Hematopoietic multipotent progenitor cell treated with erythropoietin and hydrocortisone succinate and interleukin-3 and kit ligand, for 8 days (in vitro differentiated cells): Measurements from ENCODE around the gene TUBB.
"Not testable (repeated sequence)": the region's sequence is repeated elsewhere in the genome, so short reads cannot be mapped to it uniquely, and the experiment has no call there.

Experiments
- DNase-seq: peaks from one replicate; pipeline ENCODE4 v3.0.0-alpha.2; 2015

The TUBB gene

GRCh38 chr6:30741789-30742315, 21.7 kb downstream of the TUBB start:
- DNase-seq, result no peak

GRCh38 chr6:30742316-30743098, 22.4 kb downstream of the TUBB start, which contains the start of gene FLOT1:
FLOT1 (minus strand) TSS chr6:30742687; CDS start chr6:30742189, 498 bp downstream.
- DNase-seq, result peak; percentile 95

- DNase-seq, result peak; percentile 51
These were observed 23.2 kb downstream of the TUBB start for GRCh38 chr6:30743099-30744053.

- DNase-seq, result peak; percentile 94
These were observed 24.1 kb downstream of the TUBB start, which contains the start of gene IER3 for GRCh38 chr6:30744054-30744805. IER3 (minus strand) TSS chr6:30744547; CDS start chr6:30744518, 29 bp downstream.

GRCh38 chr6:30747300-30747687, 27.1 kb downstream of the TUBB start:
- no peak for DNase-seq

- DNase-seq, result no peak
These were observed 28.0 kb downstream of the TUBB start for GRCh38 chr6:30747902-30748769.

- no peak for DNase-seq
These were observed 28.8 kb downstream of the TUBB start for GRCh38 chr6:30748851-30749540.

- no peak for DNase-seq
These were observed 29.6 kb downstream of the TUBB start for GRCh38 chr6:30749554-30750378.

GRCh38 chr6:30750379-30750668, 30.2 kb downstream of the TUBB start:
- DNase-seq, result no peak

- DNase-seq, result peak; percentile 95
These were observed 32.2 kb downstream of the TUBB start for GRCh38 chr6:30752157-30752927.

- no peak for DNase-seq
These were observed 34.5 kb downstream of the TUBB start for GRCh38 chr6:30754631-30755030.

- DNase-seq, result not testable (repeated sequence)
These were observed 36.4 kb downstream of the TUBB start for GRCh38 chr6:30756405-30757003.

GRCh38 chr6:30757261-30757904, 37.2 kb downstream of the TUBB start:
- DNase-seq, result no peak

GRCh38 chr6:30759575-30760239, 39.6 kb downstream of the TUBB start:
- no peak for DNase-seq

GRCh38 chr6:30760549-30760948, 40.4 kb downstream of the TUBB start:
- DNase-seq, result no peak

- DNase-seq, result no peak
These were observed 41.8 kb downstream of the TUBB start for GRCh38 chr6:30761791-30762429.

GRCh38 chr6:30763155-30763617, 43.0 kb downstream of the TUBB start:
- DNase-seq, result no peak
